Activated CD8-positive, alpha-beta memory T cell treated with anti-CD3 and anti-CD28 coated beads, Interleukin-2, amount 10 ng/mL, durations not matched to agents 7 days and 5 days (primary cell): Measurements from ENCODE around the gene SLC35A2. TPM values are rescaled to one million over a fixed set of nuclear protein-coding genes. Genes with fewer than 3 reads are reported as not detected.

Experiments used
- ATAC-seq: fragments of 150-1000 bp; cut with Tn5 transposase; one replicate; pipeline ENCODE4 v1.10.0; 2021; ENCODE audit warnings: moderate library complexity
- CTCF ChIA-PET: fragments of 350-600 bp; sonication (Branson Sonifier 250); formaldehyde crosslinking; loops from one replicate; lab custom pipeline; 2021; ENCODE audit warnings: antibody characterized with exemption; lab: Charles Lee
- DNase-seq: peaks from one replicate; pipeline ENCODE4 v3.0.0-alpha.2; 2020
- H3K27ac Mint-ChIP-seq: one replicate; pipeline ENCODE4 v1.8.0; 2021; ENCODE audit warnings: mild to moderate bottlenecking, mixed read lengths
- H3K27me3 Mint-ChIP-seq: one replicate; pipeline ENCODE4 v1.8.0; 2021; ENCODE audit warnings: mixed read lengths
- H3K36me3 Mint-ChIP-seq: one replicate; pipeline ENCODE4 v1.8.0; 2021; ENCODE audit warnings: mild to moderate bottlenecking, mixed read lengths
- H3K4me1 Mint-ChIP-seq: one replicate; pipeline ENCODE4 v1.8.0; 2021; ENCODE audit warnings: mixed read lengths
- H3K4me3 Mint-ChIP-seq: one replicate; pipeline ENCODE4 v1.8.0; 2021; ENCODE audit warnings: mild to moderate bottlenecking, moderate library complexity, mixed read lengths
- H3K9me3 Mint-ChIP-seq: one replicate; pipeline ENCODE4 v1.8.0; 2022; ENCODE audit warnings: low read depth, mixed read lengths
- total RNA-seq, 2 experiments: library from RNA; stranded (reverse); gene quantifications; one replicate each; pipeline ENCODE4 v1.2.3, GENCODE V29; 2021

SLC35A2 gene
- total RNA-seq, 2 experiments from 2014 or later: 13.0 to 21.0 TPM

- peaks cover 45% of the 10 kb centered on the region for H3K36me3 Mint-ChIP-seq
- no peaks in the 10 kb centered on the region for H3K27me3 Mint-ChIP-seq
- H3K9me3 Mint-ChIP-seq: no peaks in the 10 kb centered on the region
- ATAC-seq (no peak), DNase-seq (no peak)
- H3K4me1 Mint-ChIP-seq: peaks cover 54% of the 10 kb centered on the region
- peak overlapping the region; percentile 90 for H3K27ac Mint-ChIP-seq
- H3K4me3 Mint-ChIP-seq: peak overlapping the region; percentile 96
- CTCF ChIA-PET: interaction anchor here (2.1 kb wide), 1 partner anchor 16 kb away, joined by 11 read pairs; no protein-coding TSS in a partner anchor
Observed at GRCh38 chrX:48920718-48921104, 9.3 kb upstream of the SLC35A2 start.

- CTCF ChIA-PET: interaction anchor here (1.0 to 2.1 kb wide), 4 partner anchors 17 to 123 kb away, joined by 3 to 11 read pairs (median 4); partner anchors contain the start of gene TFE3
- H3K27ac Mint-ChIP-seq: peak overlapping the region; percentile 90
- peak; percentile 59 for DNase-seq
- peak; percentile 6 for ATAC-seq
- no peaks in the 10 kb centered on the region for H3K27me3 Mint-ChIP-seq
- H3K4me1 Mint-ChIP-seq: peaks cover 54% of the 10 kb centered on the region
- H3K9me3 Mint-ChIP-seq: no peaks in the 10 kb centered on the region
- peak overlapping the region; percentile 96 for H3K4me3 Mint-ChIP-seq
- peaks cover 46% of the 10 kb centered on the region for H3K36me3 Mint-ChIP-seq
Observed at GRCh38 chrX:48919947-48920717, 8.7 kb upstream of the SLC35A2 start.

- DNase-seq (peak; percentile 66), ATAC-seq (peak; percentile 11)
- Mint-ChIP-seq H3K36me3 (peaks cover 51% of the 10 kb centered on the region), H3K9me3 (no peaks in the 10 kb centered on the region), H3K4me3 (peak overlapping the region; percentile 96), H3K27me3 (no peaks in the 10 kb centered on the region), H3K4me1 (peaks cover 59% of the 10 kb centered on the region), H3K27ac (peak overlapping the region; percentile 90)
- CTCF ChIA-PET: interaction anchor here (1.0 to 2.1 kb wide), 4 partner anchors 18 to 124 kb away, joined by 3 to 11 read pairs (median 4); partner anchors contain the start of gene TFE3
Observed at GRCh38 chrX:48919360-48919841, 8.0 kb upstream of the SLC35A2 start.

- CTCF ChIA-PET: interaction anchor here (1.0 to 2.1 kb wide), 3 partner anchors 18 to 24 kb away, joined by 3 to 11 read pairs (median 4); no protein-coding TSS in a partner anchor
- no peaks in the 10 kb centered on the region for H3K9me3 Mint-ChIP-seq
- H3K4me3 Mint-ChIP-seq: peak within 1 kb of the TSS; percentile 96
- peaks cover 58% of the 10 kb centered on the region for H3K4me1 Mint-ChIP-seq
- H3K27ac Mint-ChIP-seq: peak within 1 kb of the TSS; percentile 90
- DNase-seq: peak; percentile 95
- H3K27me3 Mint-ChIP-seq: no peaks in the 10 kb centered on the region
- H3K36me3 Mint-ChIP-seq: peaks cover 51% of the 10 kb centered on the region
- peak; percentile 79 for ATAC-seq
Observed at GRCh38 chrX:48918643-48919340, 7.3 kb upstream of the SLC35A2 start, which contains the start of gene PIM2. Gene PIM2, minus strand, starts transcription at chrX:48919024. Its CDS starts 190 bp downstream, at chrX:48918834.

GRCh38 chrX:48918301-48918642 lies 6.8 kb upstream of the SLC35A2 start:
- H3K4me3 Mint-ChIP-seq: peak overlapping the region; percentile 96
- ATAC-seq: no peak
- H3K9me3 Mint-ChIP-seq: no peaks in the 10 kb centered on the region
- CTCF ChIA-PET: interaction anchor here (1.0 kb wide), 1 partner anchor 23 kb away, joined by 3 read pairs; no protein-coding TSS in a partner anchor
- H3K27me3 Mint-ChIP-seq: no peaks in the 10 kb centered on the region
- H3K36me3 Mint-ChIP-seq: peaks cover 53% of the 10 kb centered on the region
- peak overlapping the region; percentile 90 for H3K27ac Mint-ChIP-seq
- no peak for DNase-seq
- H3K4me1 Mint-ChIP-seq: peaks cover 60% of the 10 kb centered on the region

GRCh38 chrX:48917139-48918001 lies 5.9 kb upstream of the SLC35A2 start:
- peak overlapping the region; percentile 96 for H3K4me3 Mint-ChIP-seq
- peaks cover 56% of the 10 kb centered on the region for H3K36me3 Mint-ChIP-seq
- DNase-seq: peak; percentile 94
- H3K4me1 Mint-ChIP-seq: peaks cover 60% of the 10 kb centered on the region
- no peaks in the 10 kb centered on the region for H3K9me3 Mint-ChIP-seq
- peak; percentile 48 for ATAC-seq
- no peaks in the 10 kb centered on the region for H3K27me3 Mint-ChIP-seq
- CTCF ChIA-PET: interaction anchor here (1.0 to 1.8 kb wide), 5 partner anchors 20 to 96 kb away, joined by 3 to 7 read pairs (median 4); no protein-coding TSS in a partner anchor
- H3K27ac Mint-ChIP-seq: peak overlapping the region; percentile 90

GRCh38 chrX:48914593-48915493 lies 3.4 kb upstream of the SLC35A2 start:
- Mint-ChIP-seq H3K9me3 (no peaks in the 10 kb centered on the region), H3K4me1 (peaks cover 59% of the 10 kb centered on the region), H3K36me3 (peaks cover 58% of the 10 kb centered on the region), H3K27me3 (peaks cover 3% of the 10 kb centered on the region), H3K4me3 (peak overlapping the region; percentile 96), H3K27ac (peak overlapping the region; percentile 56)
- ATAC-seq: no peak
- DNase-seq: no peak
- CTCF ChIA-PET: interaction anchor here (1.0 kb wide), 1 partner anchor 29 kb away, joined by 3 read pairs; no protein-coding TSS in a partner anchor

GRCh38 chrX:48913605-48914366 lies 2.3 kb upstream of the SLC35A2 start:
- DNase-seq: no peak
- H3K4me1 Mint-ChIP-seq: peaks cover 55% of the 10 kb centered on the region
- CTCF ChIA-PET: interaction anchor here (2.6 kb wide), 1 partner anchor 26 kb away, joined by 10 read pairs; no protein-coding TSS in a partner anchor
- H3K27me3 Mint-ChIP-seq: peaks cover 3% of the 10 kb centered on the region
- no peak for ATAC-seq
- peaks cover 58% of the 10 kb centered on the region for H3K36me3 Mint-ChIP-seq
- peak overlapping the region; percentile 96 for H3K4me3 Mint-ChIP-seq
- H3K9me3 Mint-ChIP-seq: no peaks in the 10 kb centered on the region
- peak overlapping the region; percentile 56 for H3K27ac Mint-ChIP-seq

- Mint-ChIP-seq H3K9me3 (no peaks in the 10 kb centered on the region), H3K4me1 (peaks cover 49% of the 10 kb centered on the region), H3K27ac (peak overlapping the region; percentile 92), H3K4me3 (peak overlapping the region; percentile 96), H3K27me3 (peaks cover 3% of the 10 kb centered on the region), H3K36me3 (peaks cover 35% of the 10 kb centered on the region)
- DNase-seq: no peak
- CTCF ChIA-PET: interaction anchor here (1.1 to 1.3 kb wide), 2 partner anchors 19 to 26 kb away, joined by 3 to 4 read pairs; no protein-coding TSS in a partner anchor
- ATAC-seq: peak; percentile 4
Observed at GRCh38 chrX:48910926-48911411, 477 bp downstream of the SLC35A2 start.

GRCh38 chrX:48909703-48910294 lies 1.6 kb downstream of the SLC35A2 start:
- no peaks in the 10 kb centered on the region for H3K9me3 Mint-ChIP-seq
- no peak overlapping the region for H3K4me3 Mint-ChIP-seq
- CTCF ChIA-PET: no interaction called here
- peaks cover 39% of the 10 kb centered on the region for H3K4me1 Mint-ChIP-seq
- peaks cover 3% of the 10 kb centered on the region for H3K27me3 Mint-ChIP-seq
- no peak overlapping the region for H3K27ac Mint-ChIP-seq
- peaks cover 23% of the 10 kb centered on the region for H3K36me3 Mint-ChIP-seq
- ATAC-seq (no peak), DNase-seq (no peak)

- H3K4me3 Mint-ChIP-seq: no peak overlapping the region
- ATAC-seq: no peak
- CTCF ChIA-PET: no interaction called here
- H3K36me3 Mint-ChIP-seq: peaks cover 13% of the 10 kb centered on the region
- H3K4me1 Mint-ChIP-seq: peaks cover 28% of the 10 kb centered on the region
- no peak for DNase-seq
- no peaks in the 10 kb centered on the region for H3K9me3 Mint-ChIP-seq
- no peak overlapping the region for H3K27ac Mint-ChIP-seq
- peaks cover 3% of the 10 kb centered on the region for H3K27me3 Mint-ChIP-seq
Observed at GRCh38 chrX:48908600-48908999, 2.8 kb downstream of the SLC35A2 start.
